ENCODE results near the gene ILF3. TPM values are rescaled to one million over a fixed set of nuclear protein-coding genes. Genes with fewer than 3 reads are reported as not detected.

The ILF3 gene
- total RNA-seq, 2 experiments from 2014 or later, result 464 to 491 TPM

GRCh38 chr19:10737722-10738121 lies 83.6 kb downstream of the ILF3 start:
- Mint-ChIP-seq H3K27ac (peak overlapping the region; percentile 68), H3K4me3 (no peak overlapping the region), H3K36me3 (ENCODE audit: low read depth) (peaks cover 40% of the 10 kb centered on the region)

GRCh38 chr19:10740798-10741197 lies 86.7 kb downstream of the ILF3 start:
- Mint-ChIP-seq H3K9me3 (peaks cover 2% of the 10 kb centered on the region), H3K4me3 (peak overlapping the region; percentile 25), H3K36me3 (ENCODE audit: low read depth) (peaks cover 50% of the 10 kb centered on the region), H3K4me1 (ENCODE audit: low read depth) (peaks cover 59% of the 10 kb centered on the region), H3K27ac (peak overlapping the region; percentile 52), H3K27me3 (no peaks in the 10 kb centered on the region)
- intact Hi-C loops (cut with DNase I, micrococcal nuclease), result no loop called here
- ATAC-seq (ENCODE audit: poor library complexity) (no peak), DNase-seq (no peak)
- Histone ChIP-seq H3K9me3 (ENCODE audit: control insufficient read depth in 1 of 2, insufficient read depth in 1 of 2, low read length in 2 of 2) (peaks cover 0 to 4% of the 10 kb centered on the region in 2 experiments), H3K36me3 (ENCODE audit: insufficient read depth, low read length) (peaks cover 10% of the 10 kb centered on the region), H3K27ac (ENCODE audit: low read depth in 1 of 2, low read length in 2 of 2) (no peak overlapping the region), H3K4me1 (ENCODE audit: insufficient read depth, low read length) (peaks cover 60% of the 10 kb centered on the region), H3K27me3 (ENCODE audit: control insufficient read depth in 1 of 2, insufficient read depth in 2 of 2, low read length in 2 of 2) (no peaks in the 10 kb centered on the region), H3K4me3 (ENCODE audit: low read length) (no peak overlapping the region)
- POLR2A ChIA-PET, result no interaction called here
- TF ChIP-seq CTCF (IDR thresholded peaks at IDR 0.05), result no peak
- CTCF ChIA-PET, result no interaction called here

More at GRCh38 chr19:10737722-10738121, 83.6 kb downstream of the ILF3 start:
- ChIA-PET POLR2A (no interaction called here), CTCF (no interaction called here)
- Histone ChIP-seq H3K4me3 (ENCODE audit: low read length) (no peak overlapping the region), H3K9me3 (ENCODE audit: control insufficient read depth in 1 of 2, insufficient read depth in 1 of 2, low read length in 2 of 2) (peaks cover 0 to 4% of the 10 kb centered on the region in 2 experiments), H3K27ac (ENCODE audit: low read depth in 1 of 2, low read length in 2 of 2) (no peak overlapping the region), H3K4me1 (ENCODE audit: insufficient read depth, low read length) (peaks cover 46% of the 10 kb centered on the region), H3K27me3 (ENCODE audit: control insufficient read depth in 1 of 2, insufficient read depth in 2 of 2, low read length in 2 of 2) (no peaks in the 10 kb centered on the region), H3K36me3 (ENCODE audit: insufficient read depth, low read length) (peaks cover 14% of the 10 kb centered on the region)
- no peak for TF ChIP-seq CTCF (IDR thresholded peaks at IDR 0.05)
- Mint-ChIP-seq H3K9me3 (peaks cover 2% of the 10 kb centered on the region), H3K27me3 (no peaks in the 10 kb centered on the region), H3K4me1 (ENCODE audit: low read depth) (peaks cover 43% of the 10 kb centered on the region)
- no peak for DNase-seq
- no peak for ATAC-seq (ENCODE audit: poor library complexity)
- intact Hi-C loops (cut with DNase I, micrococcal nuclease), result no loop called here

Small RNA genes lying within 50 kb of the gene (microRNA-seq; reads per million reads assigned to microRNA genes)
- not detected for gene MIR638 (ENCODE audit: borderline microRNAs expressed, borderline replicate concordance)

Other genes starting within 250 kb of the ILF3 start
- gene PDE4A, start 233.8 kb upstream of the ILF3 start, total RNA-seq, result 1 to 10 TPM; 1.5 to 2.1 TPM
- 10 to 100 TPM; 10.5 to 11.6 TPM for gene KEAP1, start 151.0 kb upstream of the ILF3 start, total RNA-seq
- under 1 TPM; 0.55 to 0.92 TPM for gene S1PR5, start 136.9 kb upstream of the ILF3 start, total RNA-seq
- 10 to 100 TPM; 81.1 to 84.6 TPM for gene ATG4D, start 110.4 kb upstream of the ILF3 start, total RNA-seq
- 10 to 100 TPM; 36.8 to 39.6 TPM for gene KRI1, start 88.3 kb upstream of the ILF3 start, total RNA-seq
- 10 to 100 TPM; 83.3 to 84.0 TPM for gene CDKN2D, start 85.4 kb upstream of the ILF3 start, total RNA-seq
- gene AP1M2, start 67.0 kb upstream of the ILF3 start, total RNA-seq, result under 1 TPM in 1 of 2 experiments, not detected in 1; 0.77 TPM
- 100 to 1,000 TPM; 151 to 168 TPM for gene SLC44A2, start 28.8 kb upstream of the ILF3 start, total RNA-seq
- 10 to 100 TPM; 48.6 to 53.3 TPM for gene QTRT1, start 47.1 kb downstream of the ILF3 start, total RNA-seq
- 100 to 1,000 TPM; 279 to 286 TPM for gene DNM2, start 63.7 kb downstream of the ILF3 start, total RNA-seq
- gene TMED1, start 181.9 kb downstream of the ILF3 start, total RNA-seq, result 1 to 10 TPM; 6.7 to 7.0 TPM
- gene C19orf38, start 194.1 kb downstream of the ILF3 start, total RNA-seq, result 1 to 10 TPM; 1.8 to 2.1 TPM
- 10 to 100 TPM; 17.5 to 18.0 TPM for gene CARM1, start 217.2 kb downstream of the ILF3 start, total RNA-seq

Measured in CD4-positive, alpha-beta T cell (primary cell).